Dendritic cell treated with granulocyte-macrophage colony-stimulating factor and Interleukin-4, amounts not matched to agents 40 ng/mL and 50 ng/mL, for 4 days (primary cell): ENCODE measurements around the gene AP2M1.
"Not testable (repeated sequence)": the region's sequence is repeated elsewhere in the genome, so short reads cannot be mapped to it uniquely, and the experiment has no call there.

ENCODE experiments used
- H3K27ac Mint-ChIP-seq: one replicate; pipeline ENCODE4 v1.8.0; 2022; ENCODE audit warnings: mild to moderate bottlenecking, mixed read lengths
- H3K27me3 Mint-ChIP-seq: one replicate; pipeline ENCODE4 v1.8.0; 2022; ENCODE audit warnings: mild to moderate bottlenecking, mixed read lengths
- H3K36me3 Mint-ChIP-seq: one replicate; pipeline ENCODE4 v1.8.0; 2022; ENCODE audit warnings: low read depth, mixed read lengths
- H3K4me1 Mint-ChIP-seq: one replicate; pipeline ENCODE4 v1.8.0; 2022; ENCODE audit warnings: low read depth, mixed read lengths
- H3K4me3 Mint-ChIP-seq: one replicate; pipeline ENCODE4 v1.8.0; 2022; ENCODE audit warnings: mild to moderate bottlenecking, moderate library complexity, mixed read lengths
- H3K9me3 Mint-ChIP-seq: one replicate; pipeline ENCODE4 v1.8.0; 2022; ENCODE audit warnings: mixed read lengths
- intact Hi-C: fragments of 100-400 bp; cut with micrococcal nuclease; formaldehyde crosslinking; loops from one replicate; pipeline ENCODE4 v1.15.0; 2022

AP2M1 gene

DNA sequence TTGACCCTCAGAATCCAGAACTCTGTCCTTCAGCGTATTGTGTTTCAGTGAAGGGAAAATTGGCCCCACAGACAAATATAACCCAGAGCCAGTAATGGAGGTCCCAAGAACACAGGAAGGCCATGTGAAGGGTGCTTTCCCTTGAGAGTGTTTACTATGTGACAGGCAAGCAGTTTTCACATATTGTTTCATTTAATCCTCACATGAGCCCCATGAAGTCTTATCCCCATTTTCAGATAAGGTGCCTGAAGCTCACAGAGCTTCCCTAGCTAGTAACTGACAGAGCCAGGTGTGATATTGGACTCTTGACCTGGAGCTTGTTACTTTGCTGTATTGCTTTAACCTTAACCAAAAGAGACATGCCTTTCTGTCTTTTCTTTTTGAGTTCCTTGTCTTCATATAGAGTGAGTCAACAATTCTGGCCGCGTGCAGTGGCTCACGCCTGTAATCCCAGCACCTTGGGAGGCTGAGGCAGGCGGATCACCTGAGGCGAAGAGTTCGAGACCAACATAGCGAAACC, 28.8 kb upstream of the AP2M1 start:
- H3K27me3 Mint-ChIP-seq = no peaks in the 10 kb centered on the region
- H3K4me1 Mint-ChIP-seq = no peaks in the 10 kb centered on the region
- intact Hi-C loops = no loop called here
- H3K9me3 Mint-ChIP-seq = no peaks in the 10 kb centered on the region
- H3K27ac Mint-ChIP-seq = no peak overlapping the region
- H3K36me3 Mint-ChIP-seq = peaks cover 62% of the 10 kb centered on the region
- no peak overlapping the region for H3K4me3 Mint-ChIP-seq

DNA sequence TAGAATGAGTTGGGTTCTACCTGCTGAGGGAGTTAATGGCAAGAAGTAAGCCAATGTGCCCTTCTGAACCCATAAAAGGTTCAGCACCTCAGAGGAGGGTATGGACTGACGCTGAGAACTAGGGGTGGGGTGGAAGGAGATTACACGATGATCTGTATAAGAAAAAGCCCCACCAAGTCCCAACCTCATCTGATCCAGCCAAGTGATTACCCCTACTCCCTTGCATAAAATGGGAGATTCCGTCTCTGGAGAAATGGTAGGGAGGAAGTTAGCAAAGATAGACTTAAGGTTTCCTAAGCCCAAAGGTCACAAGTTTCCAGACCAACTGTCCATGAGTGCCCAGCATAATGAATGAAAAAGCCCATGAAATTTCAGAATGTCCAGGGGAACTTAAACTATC, 26.6 kb upstream of the AP2M1 start:
- Mint-ChIP-seq H3K4me1 (no peaks in the 10 kb centered on the region), H3K27me3 (no peaks in the 10 kb centered on the region), H3K27ac (no peak overlapping the region), H3K36me3 (peaks cover 39% of the 10 kb centered on the region), H3K9me3 (no peaks in the 10 kb centered on the region), H3K4me3 (no peak overlapping the region)
- intact Hi-C loops = no loop called here

DNA sequence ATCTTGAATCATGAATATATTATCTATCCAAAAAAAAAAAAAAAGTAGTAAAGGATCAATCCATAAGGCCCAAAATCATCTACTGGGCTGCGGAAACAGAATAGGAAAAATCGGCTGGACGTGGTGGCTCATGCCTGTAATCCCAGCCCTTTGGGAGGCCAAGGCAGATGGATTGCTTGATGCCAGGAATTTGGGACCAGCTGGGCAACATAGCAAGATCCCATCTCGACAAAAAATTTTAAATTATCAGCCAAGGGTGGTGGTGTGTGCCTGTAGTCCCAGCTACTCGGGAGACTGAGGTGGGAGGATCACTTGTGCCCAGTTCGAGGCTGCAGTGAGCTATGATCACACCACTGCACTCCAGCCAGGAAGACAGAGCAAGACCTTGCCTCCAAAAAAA, 25.5 kb upstream of the AP2M1 start:
- intact Hi-C loops = no loop called here
- H3K27ac Mint-ChIP-seq = no peak overlapping the region
- no peaks in the 10 kb centered on the region for H3K9me3 Mint-ChIP-seq
- H3K36me3 Mint-ChIP-seq = peaks cover 28% of the 10 kb centered on the region
- no peaks in the 10 kb centered on the region for H3K4me1 Mint-ChIP-seq
- H3K27me3 Mint-ChIP-seq = no peaks in the 10 kb centered on the region
- no peak overlapping the region for H3K4me3 Mint-ChIP-seq

GRCh38 chr3:184149770-184150169, 24.9 kb upstream of the AP2M1 start:
- H3K4me3 Mint-ChIP-seq, intact Hi-C loops: not testable (repeated sequence)

GRCh38 chr3:184154885-184155643, 19.6 kb upstream of the AP2M1 start, which contains the start of gene DVL3:
Gene DVL3 (plus strand): TSS chr3:184155377. CDS start chr3:184155636, 259 bp downstream.
- H3K27me3 Mint-ChIP-seq = no peaks in the 10 kb centered on the region
- H3K4me3 Mint-ChIP-seq = peak within 1 kb of the TSS; percentile 96
- H3K36me3 Mint-ChIP-seq = peaks cover 10% of the 10 kb centered on the region
- peak within 1 kb of the TSS; percentile 87 for H3K27ac Mint-ChIP-seq
- H3K4me1 Mint-ChIP-seq = peaks cover 40% of the 10 kb centered on the region
- intact Hi-C loops = loop anchor here (1.0 kb wide), 1 partner anchor 20 kb away; the partner anchor contains the start of gene EIF2B5
- no peaks in the 10 kb centered on the region for H3K9me3 Mint-ChIP-seq

More at GRCh38 chr3:184149770-184150169, 24.9 kb upstream of the AP2M1 start:
- H3K4me1 Mint-ChIP-seq, H3K27me3 Mint-ChIP-seq, H3K9me3 Mint-ChIP-seq, H3K27ac Mint-ChIP-seq: not testable (repeated sequence)
- H3K36me3 Mint-ChIP-seq = peaks cover 22% of the 10 kb centered on the region

DNA sequence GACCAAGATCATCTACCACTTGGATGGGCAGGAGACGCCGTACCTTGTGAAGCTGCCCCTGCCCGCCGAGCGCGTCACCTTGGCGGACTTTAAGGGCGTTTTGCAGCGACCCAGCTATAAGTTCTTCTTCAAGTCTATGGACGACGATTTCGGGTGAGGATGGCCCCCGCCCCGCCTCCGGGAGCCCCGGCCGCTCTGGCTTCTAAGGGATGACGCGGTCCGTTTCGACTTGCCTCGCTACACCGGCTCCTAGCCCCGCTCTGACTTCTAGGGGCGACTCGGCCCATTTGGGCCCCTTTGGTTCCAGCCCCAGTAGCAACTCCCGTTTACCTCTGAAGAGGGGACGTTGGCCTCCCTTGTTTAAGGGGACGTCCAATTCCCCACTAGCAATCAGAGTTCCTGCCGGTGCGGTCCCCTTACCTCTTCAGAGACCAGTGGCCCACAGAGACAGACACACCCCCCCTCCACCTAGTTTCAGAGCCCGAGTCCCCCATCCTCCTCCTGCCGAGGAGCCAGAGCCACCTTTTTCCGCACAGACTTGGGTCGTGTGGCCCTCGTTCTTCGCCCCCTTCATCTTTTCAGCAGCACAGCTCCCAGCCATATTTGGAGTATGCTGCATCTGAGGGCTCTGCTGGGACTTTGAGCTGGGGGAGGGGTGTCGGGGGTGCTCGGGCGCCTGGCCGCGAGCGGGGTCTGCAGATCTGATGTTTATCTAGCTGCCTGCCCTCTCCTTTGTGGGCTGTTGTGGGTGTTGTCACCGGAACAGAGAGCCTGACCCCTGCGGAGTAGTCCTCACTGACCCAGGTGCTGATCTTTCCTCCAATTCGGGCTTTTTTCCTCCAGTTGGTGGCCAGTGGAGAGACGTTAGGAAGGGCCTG, 18.8 kb upstream of the AP2M1 start:
- Mint-ChIP-seq H3K4me1 (peaks cover 48% of the 10 kb centered on the region), H3K9me3 (no peaks in the 10 kb centered on the region), H3K27me3 (no peaks in the 10 kb centered on the region), H3K27ac (peak overlapping the region; percentile 87), H3K36me3 (peaks cover 18% of the 10 kb centered on the region), H3K4me3 (peak overlapping the region; percentile 96)
- intact Hi-C loops = loop anchor here (1.0 kb wide), 1 partner anchor 21 kb away; the partner anchor contains the start of gene EIF2B5

DNA sequence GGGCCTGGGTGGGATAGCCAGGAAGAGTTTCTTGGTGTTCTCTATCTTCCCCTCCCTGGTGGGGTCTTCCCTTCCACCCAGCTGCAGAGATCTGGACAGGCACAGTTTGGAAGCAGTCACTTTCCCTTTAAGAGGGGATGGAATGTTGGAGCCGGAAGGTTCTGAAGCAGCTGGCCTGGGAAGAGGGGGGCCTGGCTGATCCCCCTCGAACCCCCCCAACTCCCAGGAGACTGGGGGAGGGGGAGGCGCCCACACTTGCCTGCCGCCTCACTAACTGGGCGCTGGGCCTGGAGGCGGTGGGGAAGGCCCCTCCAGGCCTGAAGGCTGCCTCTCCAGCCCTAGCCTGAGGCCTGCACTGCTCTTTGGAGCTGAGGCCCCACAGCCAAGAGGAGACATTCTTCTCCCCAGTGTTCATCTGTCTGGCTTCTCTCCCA, 18.1 kb upstream of the AP2M1 start:
- H3K4me3 Mint-ChIP-seq = peak overlapping the region; percentile 96
- peak overlapping the region; percentile 87 for H3K27ac Mint-ChIP-seq
- H3K36me3 Mint-ChIP-seq = peaks cover 25% of the 10 kb centered on the region
- intact Hi-C loops = no loop called here
- peaks cover 55% of the 10 kb centered on the region for H3K4me1 Mint-ChIP-seq
- H3K9me3 Mint-ChIP-seq = no peaks in the 10 kb centered on the region
- no peaks in the 10 kb centered on the region for H3K27me3 Mint-ChIP-seq

DNA sequence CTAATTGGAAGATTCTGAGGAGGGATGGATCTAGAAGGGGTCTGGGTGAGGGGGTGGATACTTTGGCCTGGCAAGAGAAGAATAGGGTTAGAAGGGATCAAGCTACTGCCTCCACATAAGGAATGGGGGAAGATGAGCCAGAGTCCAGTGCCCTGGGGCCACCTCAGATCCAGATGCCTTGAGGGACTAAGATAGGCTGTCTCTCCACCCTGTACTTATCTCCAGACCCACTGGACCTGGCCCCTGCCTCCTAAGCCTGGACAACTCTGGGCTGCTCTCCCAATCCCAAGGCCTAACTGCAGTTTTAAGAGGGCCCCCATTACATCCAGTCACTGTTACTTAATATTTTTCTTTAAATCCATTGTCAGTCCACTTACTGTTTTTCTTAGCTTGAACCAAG, 17.4 kb upstream of the AP2M1 start:
- Mint-ChIP-seq H3K36me3 (peaks cover 31% of the 10 kb centered on the region), H3K27ac (peak overlapping the region; percentile 87), H3K4me3 (peak overlapping the region; percentile 96), H3K4me1 (peaks cover 56% of the 10 kb centered on the region), H3K27me3 (no peaks in the 10 kb centered on the region), H3K9me3 (no peaks in the 10 kb centered on the region)
- intact Hi-C loops = no loop called here

DNA sequence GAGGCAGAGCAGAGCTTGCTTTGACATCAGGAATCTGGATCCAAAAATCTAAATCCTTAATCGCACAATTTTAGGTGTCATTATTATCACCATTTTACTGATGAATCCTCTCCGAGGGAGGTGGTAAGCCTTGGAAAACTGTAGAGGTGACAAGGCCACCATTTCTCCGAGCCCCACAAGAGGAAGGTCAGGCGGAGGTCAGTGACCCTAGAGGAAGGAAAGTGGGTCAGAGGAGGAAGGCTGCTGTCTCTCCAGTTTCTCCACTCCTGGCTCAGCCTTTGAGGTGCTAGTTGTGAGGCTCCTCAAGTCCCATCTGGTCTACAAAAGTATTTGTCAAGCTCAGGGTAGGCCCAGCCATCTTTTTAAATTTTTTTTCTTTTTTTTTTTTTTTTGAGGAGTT, 16.3 kb upstream of the AP2M1 start:
- Mint-ChIP-seq H3K36me3 (peaks cover 43% of the 10 kb centered on the region), H3K4me1 (peaks cover 56% of the 10 kb centered on the region), H3K4me3 (peak overlapping the region; percentile 17), H3K27me3 (no peaks in the 10 kb centered on the region), H3K27ac (peak overlapping the region; percentile 48), H3K9me3 (no peaks in the 10 kb centered on the region)
- intact Hi-C loops = no loop called here

GRCh38 chr3:184160456-184160855, 14.2 kb upstream of the AP2M1 start:
- H3K4me3 Mint-ChIP-seq = no peak overlapping the region
- peaks cover 56% of the 10 kb centered on the region for H3K4me1 Mint-ChIP-seq
- no peaks in the 10 kb centered on the region for H3K9me3 Mint-ChIP-seq
- no peaks in the 10 kb centered on the region for H3K27me3 Mint-ChIP-seq
- peaks cover 63% of the 10 kb centered on the region for H3K36me3 Mint-ChIP-seq
- intact Hi-C loops = no loop called here
- H3K27ac Mint-ChIP-seq = no peak overlapping the region

DNA sequence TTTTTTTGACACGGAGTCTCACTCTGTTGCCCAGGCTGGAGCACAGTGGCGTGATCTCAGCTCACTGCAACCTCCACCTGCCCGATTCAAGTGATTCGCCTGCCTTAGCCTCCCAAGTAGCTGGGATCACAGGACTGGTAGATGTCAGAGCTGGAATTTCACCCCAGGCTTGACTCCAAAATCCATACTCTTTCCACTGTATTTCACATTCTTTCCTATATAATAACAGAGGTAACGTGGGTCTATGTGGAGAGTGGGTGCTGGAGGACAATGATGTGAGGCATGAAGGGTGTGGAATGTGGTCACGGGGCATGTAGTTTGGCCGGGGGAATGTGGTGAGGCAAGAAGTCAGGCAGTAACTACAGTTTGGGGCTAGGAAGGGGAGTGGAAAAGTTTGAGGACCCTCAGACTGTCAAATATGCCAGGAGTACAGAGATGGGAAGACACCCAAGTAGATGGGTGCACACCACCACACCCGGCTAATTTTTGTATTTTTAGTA, 12.0 kb upstream of the AP2M1 start:
- H3K27ac Mint-ChIP-seq, intact Hi-C loops, H3K4me3 Mint-ChIP-seq, H3K9me3 Mint-ChIP-seq, H3K27me3 Mint-ChIP-seq: not testable (repeated sequence)
- peaks cover 75% of the 10 kb centered on the region for H3K36me3 Mint-ChIP-seq
- H3K4me1 Mint-ChIP-seq = peaks cover 38% of the 10 kb centered on the region

DNA sequence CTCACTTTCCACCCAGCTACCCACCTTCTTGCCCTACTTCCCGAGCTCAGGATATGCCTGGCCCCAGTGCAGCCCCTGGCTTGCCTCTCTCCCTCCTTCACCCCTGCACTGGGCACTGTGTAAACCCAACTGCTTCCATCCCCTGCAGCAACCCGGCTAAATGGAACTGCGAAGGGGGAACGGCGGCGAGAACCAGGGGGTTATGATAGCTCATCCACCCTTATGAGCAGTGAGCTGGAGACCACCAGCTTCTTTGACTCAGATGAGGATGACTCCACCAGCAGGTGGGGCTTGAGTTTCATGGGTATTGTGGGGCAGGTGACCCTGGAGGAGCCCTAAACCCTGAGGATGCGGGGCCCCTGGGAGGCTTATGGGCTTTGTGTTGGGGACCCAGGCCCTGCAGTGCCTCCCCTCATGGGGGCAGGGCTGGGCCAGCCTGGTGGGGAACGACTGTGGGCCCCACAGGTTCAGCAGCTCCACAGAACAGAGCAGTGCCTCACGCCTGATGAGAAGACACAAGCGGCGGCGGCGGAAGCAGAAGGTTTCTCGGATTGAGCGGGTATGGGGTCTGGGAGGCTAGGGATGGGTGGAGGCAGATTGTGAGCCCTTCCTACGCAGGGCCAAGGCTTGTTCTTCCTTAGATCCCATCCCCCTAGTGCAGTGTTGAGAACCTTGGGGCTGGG, 9.9 kb upstream of the AP2M1 start:
- Mint-ChIP-seq H3K27ac (no peak overlapping the region), H3K36me3 (peaks cover 97% of the 10 kb centered on the region), H3K4me3 (no peak overlapping the region), H3K9me3 (no peaks in the 10 kb centered on the region), H3K4me1 (peaks cover 19% of the 10 kb centered on the region), H3K27me3 (no peaks in the 10 kb centered on the region)
- intact Hi-C loops = no loop called here

- Mint-ChIP-seq H3K4me1 (peaks cover 12% of the 10 kb centered on the region), H3K9me3 (no peaks in the 10 kb centered on the region), H3K27ac (no peak overlapping the region), H3K27me3 (no peaks in the 10 kb centered on the region), H3K4me3 (no peak overlapping the region), H3K36me3 (peaks cover 99% of the 10 kb centered on the region)
- intact Hi-C loops = no loop called here
Measured at GRCh38 chr3:184165543-184165942, 9.1 kb upstream of the AP2M1 start.
